ELR (cell line): ENCODE data around the gene SEC61G.

Experiments
- DNase-seq: peaks from one replicate; pipeline ENCODE4 v3.0.0-alpha.2; 2015; ENCODE audit warnings: low read depth

The SEC61G gene

GRCh38 chr7:54764861-54765260 is 5.8 kb upstream of the SEC61G start:
- no peak for DNase-seq

GRCh38 chr7:54757711-54758110 is 1.3 kb downstream of the SEC61G start:
- no peak for DNase-seq

GRCh38 chr7:54749200-54749599 is 9.8 kb downstream of the SEC61G start:
- no peak for DNase-seq

DNA sequence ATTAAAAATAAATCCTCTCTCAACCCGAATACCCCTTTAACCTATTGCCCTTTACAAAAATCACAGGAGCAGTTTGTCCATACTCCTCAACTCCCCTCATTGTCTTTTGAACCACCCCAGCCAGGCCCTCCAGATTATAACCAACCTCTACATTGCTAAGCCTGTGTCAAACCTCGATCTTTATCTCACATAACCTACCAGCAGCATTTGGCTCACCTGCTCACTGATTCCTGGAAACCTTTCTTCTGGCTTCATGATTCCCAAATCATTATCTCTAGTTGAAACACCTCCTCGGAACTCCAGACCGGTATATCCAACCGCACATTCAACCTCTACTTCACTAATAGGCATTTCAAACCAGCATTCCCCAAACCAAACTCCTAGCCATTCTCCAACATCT is 11.8 kb downstream of the SEC61G start:
- no peak for DNase-seq

- DNase-seq: no peak
Measured at GRCh38 chr7:54743580-54743979, 15.4 kb downstream of the SEC61G start.

DNA sequence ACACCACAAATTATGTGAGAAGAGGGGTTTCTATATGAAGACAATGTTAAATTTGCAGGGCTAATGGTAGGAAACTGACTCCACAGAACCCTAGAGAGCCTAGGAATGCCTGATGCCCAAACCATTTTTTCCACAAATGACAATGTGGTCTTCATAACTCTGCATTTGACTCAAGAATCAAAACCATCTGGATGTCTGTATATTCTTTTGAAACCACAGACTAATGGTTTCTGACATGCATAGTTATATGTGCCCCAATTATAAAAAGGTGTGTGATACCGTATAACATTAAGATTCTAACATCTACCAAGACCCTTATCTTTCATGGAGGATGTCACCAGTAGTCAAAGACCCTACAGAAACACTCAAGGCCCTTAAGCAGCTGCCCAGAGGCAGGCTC is 20.3 kb downstream of the SEC61G start:
- no peak for DNase-seq

DNA sequence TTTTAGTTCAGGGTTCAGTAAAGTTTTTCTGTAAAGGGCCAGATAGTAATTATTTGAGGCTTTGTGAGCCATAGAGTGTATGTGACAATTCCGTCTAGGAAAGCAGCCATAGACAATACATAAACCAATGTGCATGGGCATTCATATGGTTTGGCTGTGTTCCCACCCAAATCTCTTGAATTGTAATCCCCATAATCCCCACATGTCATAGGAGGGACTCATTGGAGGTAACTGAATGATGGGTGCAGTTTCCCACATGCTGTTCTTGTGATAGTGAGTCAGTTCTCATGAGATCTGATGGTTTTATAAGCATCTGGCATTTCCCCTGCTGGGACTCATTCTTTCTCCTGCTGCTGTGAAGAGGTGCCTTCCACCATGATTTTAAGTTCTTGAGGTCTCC is 29.9 kb downstream of the SEC61G start:
- no peak for DNase-seq

DNA sequence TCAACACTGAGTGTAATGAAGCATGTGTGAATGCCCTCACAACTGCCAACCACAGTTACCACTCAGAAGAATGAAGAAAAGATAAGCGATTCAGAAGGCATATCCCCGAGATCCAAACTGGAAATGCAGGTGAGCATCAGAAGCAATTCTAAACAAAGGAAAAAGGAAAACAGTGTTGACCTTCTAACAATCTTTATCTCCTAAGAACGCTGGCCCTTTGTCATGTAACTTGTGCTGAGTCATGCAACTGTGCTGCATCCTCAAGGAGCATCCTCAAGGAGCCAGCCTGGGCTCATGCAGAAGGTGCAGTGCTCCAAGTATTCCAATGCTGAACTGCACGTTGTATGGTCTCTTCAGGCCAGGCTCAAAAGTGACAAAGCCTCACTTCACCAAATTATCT is 30.6 kb downstream of the SEC61G start:
- no peak for DNase-seq

DNA sequence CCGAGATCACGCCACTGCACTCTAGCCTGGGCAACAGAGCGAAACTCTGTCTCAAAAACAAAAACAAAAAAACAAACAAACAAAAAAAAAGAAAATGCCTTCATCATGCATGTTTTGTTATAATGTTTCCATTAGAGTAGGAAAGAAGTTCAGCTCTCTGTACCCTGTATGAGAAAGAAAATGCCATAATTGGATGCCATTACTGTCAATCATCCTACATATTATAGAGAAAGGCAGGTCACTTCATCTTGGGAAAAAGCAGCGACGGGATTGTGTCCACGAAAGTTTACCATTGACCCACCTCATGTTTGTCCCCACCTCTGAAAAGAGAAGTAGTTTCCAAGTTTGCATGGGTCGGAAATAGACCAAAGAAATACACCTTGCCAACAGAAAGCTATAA is 33.8 kb downstream of the SEC61G start:
- no peak for DNase-seq

- DNase-seq: no peak
Measured at GRCh38 chr7:54722502-54722901, 36.5 kb downstream of the SEC61G start.

DNA sequence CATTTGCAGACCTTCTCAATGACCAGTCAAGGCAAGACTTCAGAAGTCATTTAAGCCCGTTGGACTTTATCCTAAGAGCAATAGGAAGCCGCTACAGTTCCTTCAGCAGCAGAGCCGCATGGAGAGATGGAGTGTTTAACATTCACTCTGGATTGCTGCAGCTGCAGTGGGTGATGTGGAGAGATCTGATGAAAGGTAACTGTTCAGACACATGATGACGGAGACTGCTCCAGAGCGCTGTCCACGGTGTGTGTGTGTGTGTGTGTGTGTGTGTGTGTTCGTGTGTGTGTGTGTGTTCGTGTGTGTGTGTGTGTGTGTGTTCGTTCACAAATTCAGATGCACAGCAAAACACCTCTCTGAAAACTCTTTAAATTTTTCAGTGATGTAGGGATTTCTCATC is 37.0 kb downstream of the SEC61G start:
- DNase-seq: no peak

DNA sequence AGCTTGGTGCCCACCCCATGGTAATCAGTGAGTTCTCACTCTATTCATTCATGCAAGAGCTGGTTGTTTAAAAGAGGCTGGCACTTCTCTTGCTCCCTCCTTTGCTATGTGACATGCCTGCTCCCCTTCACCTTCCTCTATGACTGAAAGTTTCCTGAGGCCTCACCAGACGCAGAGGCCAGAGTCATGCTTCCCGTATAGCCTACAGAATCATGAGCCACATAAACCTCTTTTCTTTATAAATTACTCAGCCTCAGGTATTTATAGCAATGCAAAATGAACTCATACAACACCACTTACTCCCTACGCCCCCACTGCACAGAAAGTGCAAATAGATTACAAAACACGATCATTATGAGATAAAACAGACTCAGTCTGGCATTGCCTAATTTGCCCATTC is 39.0 kb downstream of the SEC61G start:
- no peak for DNase-seq

GRCh38 chr7:54719425-54719824 is 39.6 kb downstream of the SEC61G start:
- DNase-seq: no peak

GRCh38 chr7:54712820-54713219 is 46.2 kb downstream of the SEC61G start:
- no peak for DNase-seq

- no peak for DNase-seq
Measured at GRCh38 chr7:54711900-54712595, 47.0 kb downstream of the SEC61G start.

DNA sequence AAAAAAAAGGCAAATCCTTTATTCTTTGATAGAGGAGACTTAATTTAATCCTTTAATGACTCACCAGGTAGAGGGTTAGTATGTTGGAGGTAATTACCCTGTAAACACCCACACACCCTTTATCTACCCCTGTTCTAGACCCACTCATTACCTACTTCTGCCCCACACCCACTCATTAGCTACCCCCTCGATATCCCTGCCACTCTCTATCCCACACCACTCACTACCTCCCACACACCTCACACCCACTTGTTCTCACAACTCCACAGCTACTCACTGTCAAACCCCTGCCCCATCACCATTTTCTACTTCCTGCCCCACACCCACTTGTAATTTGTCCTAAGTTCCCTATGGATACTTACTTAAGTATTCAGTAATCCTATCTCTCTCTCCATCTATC is 49.7 kb downstream of the SEC61G start:
- DNase-seq: no peak

DNA sequence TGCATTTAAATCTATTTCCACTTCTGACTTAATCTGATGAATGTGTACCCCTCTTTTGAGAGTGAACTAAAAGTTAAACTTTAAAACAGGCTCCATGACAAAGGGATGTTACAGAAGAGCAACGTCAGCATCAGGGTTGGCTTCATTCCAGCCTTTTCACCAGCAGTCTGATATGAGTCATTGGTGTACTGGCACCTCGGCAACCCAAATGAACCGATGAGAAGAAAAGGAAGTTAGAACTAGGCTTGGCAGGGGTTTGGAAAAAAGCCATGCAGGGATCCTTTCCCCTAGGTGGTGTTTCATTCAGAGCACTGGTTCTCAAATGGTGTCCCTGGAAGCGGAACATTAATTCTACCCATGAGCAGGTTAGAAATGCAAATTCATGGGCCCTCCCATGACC is 53.6 kb downstream of the SEC61G start:
- peak; percentile 50 for DNase-seq

DNA sequence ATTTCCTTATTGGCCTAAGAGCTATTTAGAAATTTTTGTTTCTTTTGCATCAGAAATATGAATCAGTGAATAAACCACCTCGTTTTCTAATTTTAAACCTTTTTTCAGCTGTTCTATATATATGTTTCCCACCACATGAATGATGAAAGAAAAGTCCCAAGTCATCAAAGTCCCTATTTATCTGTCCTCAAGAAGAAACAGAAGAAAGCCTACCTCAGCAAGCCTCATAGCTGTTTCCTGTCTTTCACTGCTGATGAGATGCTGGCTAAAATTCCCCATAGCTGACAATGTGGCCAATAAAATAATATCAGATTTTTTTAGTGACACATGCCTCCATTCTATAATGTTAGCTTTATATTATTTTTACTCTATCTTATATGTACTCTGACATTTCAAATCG is 54.2 kb downstream of the SEC61G start:
- DNase-seq: no peak
